Left cardiac atrium (tissue), 4 donors: ENCODE measurements around the gene PNPLA3. TPM values are rescaled to one million over a fixed set of nuclear protein-coding genes. Genes with fewer than 3 reads are reported as not detected.
"Not testable (repeated sequence)": the region's sequence is repeated elsewhere in the genome, so short reads cannot be mapped to it uniquely, and the experiment has no call there.

Experiments
- ATAC-seq, 2 donors: fragments of 200-7000 bp; cut with Tn5 transposase; one replicate each; pipeline ENCODE4 v1.9.1; 2020; ENCODE audit warnings: mild to moderate bottlenecking in 2 of 2, moderate library complexity in 2 of 2
- DNase-seq: peaks from one replicate; pipeline ENCODE4 v3.0.0-alpha.2; 2020
- intact Hi-C, 2 donors: fragments of 100-400 bp; cut with DNase I; formaldehyde crosslinking; loops; one replicate each; pipeline versions ENCODE4 v1.14.1 to v1.15.1; 2022 to 2023
- total RNA-seq, 2 donors: library from RNA; stranded (reverse); fragmentation: NEBNext Ultra II Directional; extraction: Animal tissue kit (Norgen Biotek cat#: 25700); gene quantifications; one replicate each; pipeline ENCODE4 v1.2.1, GENCODE V29; 2021
- donor health status: DM: no; HTN: yes; CAD: no.
- donor health status: DM: no; HTN: yes; CAD: no; lungs with severe emphysema.
- donor health status: DM: yes; HTN: yes; CAD: no.
- donor health status: Dilated cardiomyopathy.

Gene PNPLA3
- total RNA-seq, 2 donors from 2014 or later: 1.5 to 5.2 TPM

- intact Hi-C loops: loop anchor here in 1 of 2 donors (10.0 kb wide), 1 partner anchor 503 kb away; no protein-coding TSS in a partner anchor
- ATAC-seq (no peak), DNase-seq (no peak)
Observed at GRCh38 chr22:43887391-43887790, 36.2 kb upstream of the PNPLA3 start.

- intact Hi-C loops: loop anchor here in 1 of 2 donors (10.0 kb wide), 1 partner anchor 504 kb away; no protein-coding TSS in a partner anchor
- DNase-seq (no peak), ATAC-seq (no peak)
Observed at GRCh38 chr22:43888740-43889139, 34.9 kb upstream of the PNPLA3 start.

GRCh38 chr22:43889201-43889859, 34.3 kb upstream of the PNPLA3 start:
- DNase-seq: no peak
- intact Hi-C loops: loop anchor here in 1 of 2 donors (10.0 kb wide), 1 partner anchor 505 kb away; no protein-coding TSS in a partner anchor
- ATAC-seq: no peak

- intact Hi-C loops: loop anchor here in 1 of 2 donors (10.0 kb wide), 1 partner anchor 505 kb away; no protein-coding TSS in a partner anchor
- DNase-seq (no peak), ATAC-seq (no peak)
Observed at GRCh38 chr22:43889860-43890253, 33.7 kb upstream of the PNPLA3 start.

GRCh38 chr22:43890901-43891331, 32.7 kb upstream of the PNPLA3 start:
- DNase-seq (no peak), ATAC-seq (no peak)
- intact Hi-C loops: no loop called here

GRCh38 chr22:43891360-43892182, 32.0 kb upstream of the PNPLA3 start, which contains the start of gene PNPLA5:
Gene PNPLA5 (minus strand): TSS chr22:43892013. CDS start chr22:43891880, 133 bp downstream.
- DNase-seq (no peak), ATAC-seq (no peak)
- intact Hi-C loops: no loop called here

- no peak for DNase-seq
- intact Hi-C loops: no loop called here
- no peak for ATAC-seq
Observed at GRCh38 chr22:43892183-43892894, 31.3 kb upstream of the PNPLA3 start.

- no peak for DNase-seq
- no peak for ATAC-seq
- intact Hi-C loops: no loop called here
Observed at GRCh38 chr22:43893266-43893665, 30.3 kb upstream of the PNPLA3 start.

- ATAC-seq: no peak
- DNase-seq: no peak
- intact Hi-C loops: no loop called here
Observed at GRCh38 chr22:43894122-43894521, 29.5 kb upstream of the PNPLA3 start.

- ATAC-seq: no peak
- intact Hi-C loops: no loop called here
- no peak for DNase-seq
Observed at GRCh38 chr22:43895986-43896645, 27.5 kb upstream of the PNPLA3 start.

- intact Hi-C loops: no loop called here
- ATAC-seq (peak; percentile 36 to 50), DNase-seq (no peak)
Observed at GRCh38 chr22:43897751-43898261, 25.8 kb upstream of the PNPLA3 start.

GRCh38 chr22:43900206-43900605, 23.4 kb upstream of the PNPLA3 start:
- ATAC-seq (no peak), DNase-seq (no peak)
- intact Hi-C loops: no loop called here

- ATAC-seq: peak in 1 of 2 donors; percentile 35
- no peak for DNase-seq
- intact Hi-C loops: no loop called here
Observed at GRCh38 chr22:43901976-43902643, 21.5 kb upstream of the PNPLA3 start.

- DNase-seq, ATAC-seq, intact Hi-C loops: not testable (repeated sequence)
Observed at GRCh38 chr22:43903033-43903432, 20.6 kb upstream of the PNPLA3 start.

- intact Hi-C loops, DNase-seq, ATAC-seq: not testable (repeated sequence)
Observed at GRCh38 chr22:43904412-43904811, 19.2 kb upstream of the PNPLA3 start.

- ATAC-seq: no peak
- no peak for DNase-seq
- intact Hi-C loops: no loop called here
Observed at GRCh38 chr22:43905681-43906080, 17.9 kb upstream of the PNPLA3 start.

GRCh38 chr22:43909708-43910107, 13.9 kb upstream of the PNPLA3 start:
- intact Hi-C loops: no loop called here
- ATAC-seq (no peak), DNase-seq (no peak)

GRCh38 chr22:43910178-43910695, 13.4 kb upstream of the PNPLA3 start:
- no peak for DNase-seq
- no peak for ATAC-seq
- intact Hi-C loops: no loop called here
